Activated CD4-positive, alpha-beta T cell treated with anti-CD3 and anti-CD28 coated beads for 36 hours (primary cell): ENCODE data around the gene PTGS1. TPM values are rescaled to one million over a fixed set of nuclear protein-coding genes. Genes with fewer than 3 reads are reported as not detected.

Source experiments
- ATAC-seq: fragments of 200-7000 bp; cut with Tn5 transposase; one replicate; pipeline ENCODE4 v1.10.0; 2021; ENCODE audit warnings: mild to moderate bottlenecking, moderate library complexity
- CTCF ChIA-PET: fragments of 350-600 bp; sonication (Branson Sonifier 250); formaldehyde crosslinking; loops from one replicate; lab custom pipeline; 2021; ENCODE audit warnings: antibody characterized with exemption; lab: Charles Lee
- POLR2A ChIA-PET: fragments of 350-600 bp; sonication (Branson Sonifier 250); formaldehyde crosslinking; loops from one replicate; lab custom pipeline; 2021; ENCODE audit warnings: antibody characterized with exemption, inconsistent platforms; lab: Charles Lee
- DNase-seq: peaks from one replicate; pipeline ENCODE4 v3.0.0-alpha.2; 2020
- H3K27ac Mint-ChIP-seq: one replicate; pipeline ENCODE4 v1.8.0; 2021; ENCODE audit warnings: mixed read lengths
- H3K27me3 Mint-ChIP-seq: one replicate; pipeline ENCODE4 v1.8.0; 2021; ENCODE audit warnings: mixed read lengths
- H3K36me3 Mint-ChIP-seq: one replicate; pipeline ENCODE4 v1.8.0; 2021; ENCODE audit warnings: low read depth, mixed read lengths
- H3K4me1 Mint-ChIP-seq: one replicate; pipeline ENCODE4 v1.8.0; 2021; ENCODE audit warnings: mixed read lengths
- H3K4me3 Mint-ChIP-seq: one replicate; pipeline ENCODE4 v1.8.0; 2021; ENCODE audit warnings: mild to moderate bottlenecking, moderate library complexity, mixed read lengths
- H3K9me3 Mint-ChIP-seq: one replicate; pipeline ENCODE4 v1.8.0; 2021; ENCODE audit warnings: low read depth, mixed read lengths
- intact Hi-C, 2 experiments: fragments of 100-400 bp; cut with DNase I in 1 of 2; cut with micrococcal nuclease in 1 of 2; formaldehyde crosslinking; loops; one replicate each; pipeline versions ENCODE4 v1.14.2 to v1.15.1; 2022 to 2024; cut with DNase I, micrococcal nuclease
- total RNA-seq, 2 experiments: library from RNA; stranded (reverse); gene quantifications; one replicate each; pipeline ENCODE4 v1.2.3, GENCODE V29; 2021

The PTGS1 gene
- total RNA-seq, 2 experiments from 2014 or later: 0.09 TPM; not detected in 1

- H3K4me3 Mint-ChIP-seq: no peak overlapping the region
- no peak overlapping the region for H3K27ac Mint-ChIP-seq
- H3K36me3 Mint-ChIP-seq: no peaks in the 10 kb centered on the region
- H3K27me3 Mint-ChIP-seq: no peaks in the 10 kb centered on the region
- POLR2A ChIA-PET: no interaction called here
- CTCF ChIA-PET: interaction anchor here (0.9 kb wide), 1 partner anchor 16 kb away, joined by 4 read pairs; no protein-coding TSS in a partner anchor
- intact Hi-C loops: no loop called here
- no peaks in the 10 kb centered on the region for H3K9me3 Mint-ChIP-seq
- peaks cover 5% of the 10 kb centered on the region for H3K4me1 Mint-ChIP-seq
- ATAC-seq (no peak), DNase-seq (no peak)
Observed at GRCh38 chr9:122334916-122335315, 35.9 kb upstream of the PTGS1 start.

GRCh38 chr9:122336189-122336588 lies 34.6 kb upstream of the PTGS1 start:
- H3K4me3 Mint-ChIP-seq: no peak overlapping the region
- H3K4me1 Mint-ChIP-seq: peaks cover 5% of the 10 kb centered on the region
- DNase-seq (no peak), ATAC-seq (no peak)
- H3K36me3 Mint-ChIP-seq: no peaks in the 10 kb centered on the region
- intact Hi-C loops: no loop called here
- no peak overlapping the region for H3K27ac Mint-ChIP-seq
- H3K9me3 Mint-ChIP-seq: no peaks in the 10 kb centered on the region
- no peaks in the 10 kb centered on the region for H3K27me3 Mint-ChIP-seq
- POLR2A ChIA-PET: interaction anchor here (0.7 kb wide), 1 partner anchor 37 kb away, joined by 3 read pairs; no protein-coding TSS in a partner anchor
- CTCF ChIA-PET: interaction anchor here (0.6 kb wide), 1 partner anchor 30 kb away, joined by 3 read pairs; no protein-coding TSS in a partner anchor

GRCh38 chr9:122336866-122337555 lies 33.8 kb upstream of the PTGS1 start:
- ChIA-PET CTCF (no interaction called here), POLR2A (no interaction called here)
- Mint-ChIP-seq H3K36me3 (no peaks in the 10 kb centered on the region), H3K9me3 (no peaks in the 10 kb centered on the region), H3K27ac (no peak overlapping the region), H3K27me3 (no peaks in the 10 kb centered on the region), H3K4me1 (no peaks in the 10 kb centered on the region), H3K4me3 (no peak overlapping the region)
- ATAC-seq (no peak), DNase-seq (no peak)
- intact Hi-C loops: no loop called here

- intact Hi-C loops: no loop called here
- DNase-seq: no peak
- Mint-ChIP-seq H3K4me3 (no peak overlapping the region), H3K9me3 (no peaks in the 10 kb centered on the region), H3K4me1 (no peaks in the 10 kb centered on the region), H3K27ac (no peak overlapping the region), H3K36me3 (no peaks in the 10 kb centered on the region), H3K27me3 (no peaks in the 10 kb centered on the region)
- no peak for ATAC-seq
- ChIA-PET POLR2A (no interaction called here), CTCF (no interaction called here)
Observed at GRCh38 chr9:122337556-122337929, 33.3 kb upstream of the PTGS1 start.

GRCh38 chr9:122338536-122338935 lies 32.3 kb upstream of the PTGS1 start:
- POLR2A ChIA-PET: no interaction called here
- DNase-seq (no peak), ATAC-seq (no peak)
- H3K36me3 Mint-ChIP-seq: no peaks in the 10 kb centered on the region
- CTCF ChIA-PET: interaction anchor here (0.8 to 3.0 kb wide), 2 partner anchors 12 to 1150 kb away, joined by 3 to 12 read pairs; no protein-coding TSS in a partner anchor
- no peaks in the 10 kb centered on the region for H3K27me3 Mint-ChIP-seq
- no peak overlapping the region for H3K4me3 Mint-ChIP-seq
- intact Hi-C loops: no loop called here
- H3K4me1 Mint-ChIP-seq: no peaks in the 10 kb centered on the region
- no peaks in the 10 kb centered on the region for H3K9me3 Mint-ChIP-seq
- H3K27ac Mint-ChIP-seq: no peak overlapping the region

GRCh38 chr9:122338994-122339393 lies 31.8 kb upstream of the PTGS1 start:
- Mint-ChIP-seq H3K36me3 (no peaks in the 10 kb centered on the region), H3K27ac (no peak overlapping the region), H3K9me3 (no peaks in the 10 kb centered on the region), H3K27me3 (peaks cover 3% of the 10 kb centered on the region), H3K4me3 (no peak overlapping the region), H3K4me1 (no peaks in the 10 kb centered on the region)
- DNase-seq (no peak), ATAC-seq (no peak)
- ChIA-PET CTCF (interaction anchor here (0.6 to 3.0 kb wide), 4 partner anchors 11 to 1149 kb away, joined by 3 to 12 read pairs (median 4); no protein-coding TSS in a partner anchor), POLR2A (no interaction called here)
- intact Hi-C loops: no loop called here

- CTCF ChIA-PET: interaction anchor here (0.6 to 3.0 kb wide), 5 partner anchors 9 to 378 kb away, joined by 3 to 12 read pairs (median 3); no protein-coding TSS in a partner anchor
- Mint-ChIP-seq H3K36me3 (no peaks in the 10 kb centered on the region), H3K4me3 (no peak overlapping the region), H3K9me3 (no peaks in the 10 kb centered on the region), H3K4me1 (no peaks in the 10 kb centered on the region), H3K27me3 (peaks cover 4% of the 10 kb centered on the region), H3K27ac (no peak overlapping the region)
- DNase-seq: no peak
- POLR2A ChIA-PET: no interaction called here
- no peak for ATAC-seq
- intact Hi-C loops: no loop called here
Observed at GRCh38 chr9:122339579-122339978, 31.2 kb upstream of the PTGS1 start.

- ATAC-seq (no peak), DNase-seq (no peak)
- Mint-ChIP-seq H3K9me3 (no peaks in the 10 kb centered on the region), H3K4me3 (no peak overlapping the region), H3K27ac (no peak overlapping the region), H3K27me3 (peaks cover 5% of the 10 kb centered on the region), H3K36me3 (no peaks in the 10 kb centered on the region), H3K4me1 (no peaks in the 10 kb centered on the region)
- ChIA-PET CTCF (interaction anchor here (0.6 to 3.0 kb wide), 3 partner anchors 9 to 241 kb away, joined by 3 to 12 read pairs (median 3); no protein-coding TSS in a partner anchor), POLR2A (no interaction called here)
- intact Hi-C loops: no loop called here
Observed at GRCh38 chr9:122340161-122340560, 30.7 kb upstream of the PTGS1 start.

- no peaks in the 10 kb centered on the region for H3K9me3 Mint-ChIP-seq
- peaks cover 4% of the 10 kb centered on the region for H3K4me1 Mint-ChIP-seq
- no peak for ATAC-seq
- peaks cover 19% of the 10 kb centered on the region for H3K27me3 Mint-ChIP-seq
- H3K36me3 Mint-ChIP-seq: no peaks in the 10 kb centered on the region
- ChIA-PET CTCF (interaction anchor here (1.0 to 13.0 kb wide), 2 partner anchors 8 to 245 kb away, joined by 4 to 146 read pairs; no protein-coding TSS in a partner anchor), POLR2A (no interaction called here)
- DNase-seq: no peak
- no peak overlapping the region for H3K27ac Mint-ChIP-seq
- intact Hi-C loops: no loop called here
- H3K4me3 Mint-ChIP-seq: no peak overlapping the region
Observed at GRCh38 chr9:122342323-122343050, 28.3 kb upstream of the PTGS1 start.

GRCh38 chr9:122346478-122347347 lies 24.1 kb upstream of the PTGS1 start:
- ChIA-PET POLR2A (no interaction called here), CTCF (interaction anchor here (0.6 to 13.0 kb wide), 5 partner anchors 221 to 515 kb away, joined by 3 to 168 read pairs (median 3); no protein-coding TSS in a partner anchor)
- peak; percentile 23 for ATAC-seq
- peak; percentile 37 for DNase-seq
- peak overlapping the region; percentile 43 for H3K4me3 Mint-ChIP-seq
- H3K27me3 Mint-ChIP-seq: peaks cover 35% of the 10 kb centered on the region
- no peaks in the 10 kb centered on the region for H3K36me3 Mint-ChIP-seq
- H3K27ac Mint-ChIP-seq: no peak overlapping the region
- no peaks in the 10 kb centered on the region for H3K9me3 Mint-ChIP-seq
- peaks cover 7% of the 10 kb centered on the region for H3K4me1 Mint-ChIP-seq
- intact Hi-C loops: no loop called here
